ENCODE results near the gene TRAF2.

- TF ChIP-seq CTCF (IDR thresholded peaks at IDR 0.05) (no peak), EP300 (IDR thresholded peaks at IDR 0.05) (no peak), POLR2AphosphoS5 (IDR thresholded peaks at IDR 0.05) (no peak)
Observed at GRCh38 chr9:136888454-136888853, 2.1 kb downstream of the TRAF2 start.

All from stomach (tissue), 4 donors.